HG02973 (cell line): ENCODE measurements around the gene GNAL.
"Not testable (repeated sequence)": the region's sequence is repeated elsewhere in the genome, so short reads cannot be mapped to it uniquely, and the experiment has no call there.

Source experiments
- ATAC-seq: cut with Tn5 transposase; IDR thresholded peaks from one replicate; pipeline ENCODE4 v1.9.1; 2021; ENCODE audit warnings: moderate library complexity; ENCODE audit not compliant: unreplicated experiment

Gene GNAL

DNA sequence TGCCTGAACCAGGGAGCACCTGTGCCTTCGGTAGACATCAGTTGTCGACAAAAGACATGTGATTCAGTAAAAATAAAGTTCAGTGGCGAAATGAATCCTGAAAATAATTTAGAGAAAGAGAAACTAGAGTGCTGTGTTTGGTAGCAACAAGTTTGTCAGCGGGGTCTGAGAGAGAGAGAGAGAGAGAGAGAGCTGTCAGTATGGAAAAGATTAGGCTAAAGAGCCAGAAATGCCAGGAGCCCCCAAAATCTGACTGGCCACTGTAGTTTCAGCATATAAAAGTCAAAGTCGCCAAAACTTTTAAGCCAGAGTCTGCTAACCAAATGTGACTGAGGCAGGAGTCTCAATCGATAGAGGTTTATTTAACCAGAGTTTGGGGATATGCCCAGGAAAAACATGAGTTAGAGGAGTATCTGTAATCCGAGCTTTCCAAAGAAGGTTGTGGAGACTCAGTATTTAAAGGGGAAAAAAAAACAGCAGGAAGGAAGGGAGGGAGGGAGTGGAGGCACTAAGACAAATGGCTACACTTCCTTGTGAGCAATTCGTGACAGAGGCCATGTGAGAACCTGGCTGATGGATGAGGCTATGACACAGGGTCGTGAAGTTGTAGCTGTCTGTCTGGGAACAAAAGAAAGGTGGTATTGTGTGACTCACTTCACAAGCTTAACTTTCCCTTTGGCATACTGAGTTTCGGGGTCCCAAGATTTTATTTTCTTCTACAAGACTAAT is 20.5 kb upstream of the GNAL start:
- ATAC-seq = no peak

DNA sequence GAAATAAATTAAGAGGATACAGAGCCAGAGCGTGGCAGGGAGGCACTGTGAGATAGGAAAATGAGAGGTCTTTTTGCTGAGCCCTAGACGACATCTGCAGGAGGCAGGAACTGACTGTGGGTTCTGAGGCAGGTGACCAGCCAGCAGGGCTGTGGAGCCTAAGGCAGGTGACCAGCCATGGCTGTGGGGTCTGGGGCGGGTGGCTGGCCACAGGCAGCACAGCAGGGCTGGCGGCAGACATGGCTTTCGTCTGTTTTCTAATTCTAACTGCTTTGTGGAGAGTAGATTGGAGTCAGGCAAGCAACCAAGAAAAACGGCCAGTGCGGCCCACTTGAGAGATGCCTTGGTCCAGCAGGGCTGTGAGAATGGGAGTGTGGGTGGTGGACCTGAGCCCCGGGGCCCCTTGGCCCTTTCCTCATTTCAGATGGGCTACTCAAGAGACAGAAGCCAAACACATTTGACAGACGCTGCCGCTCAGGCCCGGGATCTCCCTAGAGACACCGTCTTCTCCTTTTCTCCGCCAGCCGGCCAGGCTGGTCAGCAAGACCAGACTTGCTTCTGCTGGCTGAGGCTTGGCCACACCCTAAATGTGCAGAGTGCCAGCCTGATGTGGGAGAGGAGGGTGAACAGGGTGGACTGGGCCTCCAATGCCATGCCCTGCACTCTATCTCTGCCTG is 19.7 kb upstream of the GNAL start:
- ATAC-seq = no peak

DNA sequence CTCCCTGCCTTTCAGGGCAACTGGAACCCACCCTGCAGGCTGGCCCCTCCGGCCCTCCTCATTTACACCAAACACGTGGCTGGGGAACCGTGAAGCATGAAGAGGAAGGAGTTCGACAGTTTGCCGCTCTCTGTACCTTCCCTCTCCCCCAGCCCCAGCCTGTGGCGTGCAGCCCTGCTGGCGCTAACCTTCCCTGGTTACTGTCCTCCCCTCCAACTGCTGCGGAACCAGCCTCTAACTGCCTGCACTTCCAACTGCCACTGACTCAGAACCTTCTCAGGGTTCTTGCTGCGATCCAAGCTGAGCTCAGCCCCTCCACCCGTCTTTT is 19.2 kb upstream of the GNAL start:
- no peak for ATAC-seq

DNA sequence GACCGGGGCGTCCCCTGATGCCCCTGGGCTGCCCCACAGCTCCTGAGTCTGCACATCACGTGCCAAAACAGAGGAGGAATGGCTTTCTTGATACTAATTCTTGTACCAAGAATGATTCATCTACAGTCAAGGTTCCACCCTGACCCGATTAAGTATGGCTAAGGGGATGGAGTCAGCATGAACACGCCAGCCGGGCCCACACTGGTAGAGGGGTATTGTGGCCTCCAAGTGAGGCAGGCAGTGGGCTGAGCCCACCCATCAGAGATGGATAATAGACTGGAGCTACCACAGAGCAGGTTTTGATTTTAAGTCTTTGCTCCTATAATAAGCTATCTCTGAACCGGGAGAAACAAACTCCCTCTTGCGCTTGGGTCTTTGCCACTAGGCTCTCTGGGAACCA is 17.9 kb upstream of the GNAL start:
- ATAC-seq = no peak

DNA sequence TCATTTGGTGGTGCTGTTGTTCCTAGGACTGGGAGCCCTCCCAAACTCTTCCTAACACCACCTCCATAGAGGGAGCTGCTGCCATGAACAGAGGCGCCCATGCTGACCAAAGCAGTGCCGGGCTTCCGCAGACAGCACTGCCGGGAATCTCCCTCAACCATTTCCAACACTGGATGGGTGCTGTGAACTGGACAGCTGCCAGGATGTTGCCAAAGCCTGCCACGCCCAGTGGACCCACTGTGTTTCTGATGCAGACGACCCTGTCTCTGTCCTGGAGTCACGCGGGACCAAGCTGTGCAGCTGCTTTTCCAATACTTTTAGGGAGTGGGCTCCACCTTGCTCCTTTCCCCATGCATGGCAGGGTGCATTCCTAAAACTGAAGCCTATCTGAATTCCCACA is 16.9 kb upstream of the GNAL start:
- ATAC-seq = no peak

DNA sequence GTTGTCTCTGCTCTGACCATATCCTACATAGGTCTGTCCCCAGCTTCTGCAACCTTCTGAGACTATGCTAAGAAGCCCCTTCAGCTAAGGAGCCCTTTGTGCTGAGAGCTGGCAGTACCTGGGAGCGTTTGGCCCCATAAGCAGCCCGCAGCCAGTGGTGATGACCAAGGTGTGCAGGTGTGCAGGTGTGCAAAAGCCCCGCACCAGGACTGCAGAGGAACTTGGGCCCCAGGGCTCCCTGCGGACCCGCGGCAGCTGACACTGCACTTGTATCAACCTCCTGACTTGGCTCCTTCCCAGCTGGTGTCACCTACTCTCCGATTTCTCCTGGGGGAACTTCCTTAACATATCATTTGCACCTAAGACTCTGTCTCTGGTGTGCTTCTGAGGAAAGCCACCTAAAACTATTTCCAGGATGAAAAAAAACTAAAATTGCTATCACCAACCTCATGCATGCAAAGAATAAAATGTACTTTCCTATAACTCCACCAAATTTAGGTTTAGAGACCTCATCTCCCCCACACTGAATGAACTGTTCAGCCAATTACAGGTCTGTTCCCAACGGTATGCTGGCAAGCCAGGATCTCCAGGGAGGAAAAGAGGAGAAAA is 16.1 kb upstream of the GNAL start:
- ATAC-seq = no peak

DNA sequence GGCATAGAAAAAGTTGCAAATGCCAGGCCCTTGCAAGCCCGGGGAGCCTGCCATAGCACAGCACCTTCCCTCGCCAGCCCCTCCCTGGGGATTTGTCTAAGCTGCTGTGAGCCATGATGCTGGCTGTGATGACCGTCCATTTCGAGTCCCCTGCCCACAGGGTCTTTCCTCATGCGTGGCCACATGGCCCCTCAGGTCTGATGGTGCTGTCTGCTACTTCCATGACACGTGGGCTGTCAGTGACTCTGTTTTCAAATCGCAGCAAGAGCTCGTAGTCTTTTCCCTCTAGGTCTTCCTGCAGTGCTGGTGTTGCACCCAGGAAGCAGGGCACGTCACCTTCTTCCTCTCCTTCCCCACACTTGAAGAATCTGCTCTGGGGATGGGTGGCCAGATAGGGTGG is 15.5 kb upstream of the GNAL start:
- ATAC-seq = no peak

DNA sequence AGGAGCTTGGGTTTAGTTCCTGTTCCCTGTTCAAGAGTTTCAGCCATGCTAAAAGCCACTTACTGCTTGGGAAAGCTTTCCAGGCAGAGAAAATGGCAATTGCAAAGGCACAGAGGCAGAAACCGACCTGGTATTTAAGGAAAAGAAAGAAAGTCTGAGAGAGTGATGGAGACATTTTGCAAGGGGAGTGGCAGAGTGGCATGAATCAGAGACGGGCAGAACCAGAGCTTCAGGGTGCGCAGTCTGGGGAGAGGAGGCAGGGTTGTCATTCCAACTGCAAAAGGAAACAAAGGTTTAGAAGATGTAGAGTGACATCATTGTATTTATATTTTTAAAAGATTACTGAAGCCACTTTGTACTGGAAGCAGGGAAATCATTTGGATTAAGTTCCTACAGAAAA is 14.9 kb upstream of the GNAL start:
- no peak for ATAC-seq

DNA sequence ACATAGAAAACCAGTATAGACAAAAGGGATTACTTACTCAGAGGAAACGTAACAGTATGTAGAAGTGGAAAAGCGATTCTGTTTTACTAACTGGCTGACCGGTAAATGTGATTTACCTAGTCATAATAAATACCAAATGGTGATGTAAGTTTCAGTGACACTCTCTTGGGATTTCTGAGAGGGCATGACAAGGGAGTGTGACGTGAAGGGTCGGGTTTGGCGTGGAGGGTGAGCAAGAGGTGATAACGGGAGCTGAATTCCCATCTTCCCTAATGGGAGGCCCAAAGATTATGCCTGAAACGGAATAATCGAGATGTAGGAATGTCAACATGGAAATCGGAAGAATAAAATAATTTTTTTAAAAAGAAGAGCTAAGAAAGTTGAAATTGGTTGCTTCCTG is 12.7 kb upstream of the GNAL start:
- ATAC-seq = no peak

DNA sequence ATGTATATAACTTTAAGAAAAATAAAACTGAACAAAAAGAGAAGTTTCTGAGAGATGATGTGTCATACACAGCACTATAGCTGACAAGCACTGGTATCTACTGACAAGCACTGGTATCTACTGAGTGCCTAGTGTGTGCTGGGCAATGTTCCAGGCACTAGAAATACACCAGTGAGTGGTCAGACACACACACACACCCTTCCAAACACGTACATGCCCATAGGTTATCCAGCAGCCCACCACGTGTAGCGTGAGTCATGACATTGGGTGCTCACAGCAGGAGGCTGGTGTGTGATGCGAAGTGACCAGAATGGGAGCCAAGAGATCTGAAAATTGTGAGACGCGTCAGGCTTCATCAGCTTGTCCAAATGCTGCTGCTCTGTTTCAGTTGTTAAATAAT is 12.2 kb upstream of the GNAL start:
- ATAC-seq = no peak

DNA sequence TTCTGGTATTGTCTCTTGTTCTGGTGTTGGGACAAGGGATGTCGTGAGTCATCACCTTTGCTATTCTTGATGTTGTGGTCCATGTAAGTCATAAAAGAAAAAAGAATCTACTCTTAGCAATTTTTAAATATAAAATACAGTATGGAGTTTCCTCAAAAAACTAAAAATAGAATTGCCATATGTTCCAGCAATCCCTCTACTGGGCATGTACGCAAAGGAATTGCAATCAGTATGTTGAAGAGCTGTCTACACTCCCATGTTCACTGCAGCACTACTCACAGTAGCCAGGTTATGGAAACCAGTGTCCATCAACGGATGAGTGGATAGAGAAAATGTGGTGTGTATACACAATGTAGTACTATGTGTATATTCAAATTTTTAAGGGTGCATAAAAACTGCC is 10.9 kb upstream of the GNAL start:
- no peak for ATAC-seq

DNA sequence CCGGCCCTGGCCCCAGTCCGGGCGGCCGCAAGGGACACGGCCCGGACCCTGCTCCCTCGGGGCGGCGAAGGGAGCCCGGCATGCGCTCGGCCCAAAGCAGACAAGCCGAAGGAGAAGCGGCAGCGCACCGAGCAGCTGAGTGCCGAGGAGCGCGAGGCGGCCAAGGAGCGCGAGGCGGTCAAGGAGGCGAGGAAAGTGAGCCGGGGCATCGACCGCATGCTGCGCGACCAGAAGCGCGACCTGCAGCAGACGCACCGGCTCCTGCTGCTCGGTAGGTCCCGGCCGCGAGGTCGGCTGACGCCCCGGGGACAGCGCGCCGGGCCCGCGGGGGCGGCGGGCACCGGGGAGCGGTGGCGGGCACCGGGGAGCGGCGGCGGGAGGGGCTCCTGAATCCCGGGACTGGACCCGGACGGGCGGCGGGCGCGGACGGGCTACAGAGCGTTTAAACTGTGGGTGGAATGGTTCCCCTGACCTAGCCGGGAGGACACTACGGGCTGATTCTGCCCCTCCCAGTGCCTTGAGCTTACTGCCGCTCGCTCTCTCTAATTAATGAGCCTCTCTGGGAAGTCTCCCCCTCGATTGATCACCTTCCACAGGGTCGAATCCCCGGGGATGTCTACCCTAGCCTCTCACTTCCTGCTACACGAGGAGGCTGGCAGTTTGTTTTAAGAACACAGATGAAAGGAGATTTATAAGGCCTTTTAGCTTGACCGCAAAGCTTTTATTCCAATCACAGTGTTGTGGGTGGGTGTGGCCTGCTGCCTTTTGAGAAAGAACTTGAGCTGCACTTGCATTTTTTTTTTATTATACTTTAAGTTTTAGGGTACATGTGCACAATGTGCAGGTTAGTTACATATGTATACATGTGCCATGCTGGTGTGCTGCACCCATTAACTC is 853 bp downstream of the GNAL start:
- no peak for ATAC-seq

DNA sequence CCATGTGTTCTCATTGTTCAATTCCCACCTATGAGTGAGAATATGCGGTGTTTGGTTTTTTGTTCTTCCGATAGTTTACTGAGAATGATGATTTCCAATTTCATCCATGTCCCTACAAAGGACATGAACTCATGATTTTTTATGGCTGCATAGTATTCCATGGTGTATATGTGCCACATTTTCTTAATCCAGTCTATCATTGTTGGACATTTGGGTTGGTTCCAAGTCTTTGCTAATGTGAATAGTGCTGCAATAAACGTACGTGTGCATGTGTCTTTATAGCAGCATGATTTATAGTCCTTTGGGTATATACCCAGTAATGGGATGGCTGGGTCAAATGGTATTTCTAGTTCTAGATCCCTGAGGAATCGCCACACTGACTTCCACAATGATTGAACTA is 1.6 kb downstream of the GNAL start:
- ATAC-seq = not testable (repeated sequence)

DNA sequence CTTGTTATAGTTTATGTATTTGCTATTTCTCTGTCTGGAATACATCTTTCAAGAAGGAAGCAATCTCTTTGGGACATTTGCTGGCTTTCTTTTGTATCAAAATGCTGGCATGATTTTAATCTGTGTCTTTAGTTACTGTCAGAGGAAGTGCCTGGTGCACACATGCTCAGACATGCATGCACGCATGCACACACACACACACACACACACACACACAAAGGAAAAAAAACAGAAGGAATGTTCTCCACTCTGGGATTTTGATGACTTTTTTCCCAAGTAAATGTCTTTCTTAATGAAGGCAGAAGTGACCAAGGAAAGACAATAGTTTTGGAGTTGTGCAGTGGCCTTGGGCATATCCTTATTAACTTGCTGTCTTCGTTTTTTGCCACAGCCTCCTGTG is 6.7 kb downstream of the GNAL start:
- ATAC-seq = no peak

DNA sequence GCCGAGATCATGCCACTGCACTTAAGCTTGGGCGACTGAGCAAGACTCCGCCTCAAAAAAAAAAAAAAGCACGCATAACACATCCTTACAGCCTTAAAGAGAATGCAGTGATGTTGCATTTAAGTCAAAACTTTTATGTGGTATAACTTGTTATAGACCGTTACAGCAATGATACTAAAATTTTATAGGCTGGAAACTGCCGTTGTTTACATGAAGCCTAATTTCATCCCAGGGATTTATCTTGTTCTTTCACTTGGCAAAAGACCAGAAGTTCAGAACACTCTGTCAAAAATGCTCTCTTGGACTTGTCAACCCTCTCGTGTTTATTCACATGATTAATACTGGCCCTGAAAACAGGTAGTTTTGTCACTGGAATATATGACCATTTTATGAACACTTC is 7.4 kb downstream of the GNAL start:
- ATAC-seq = no peak

DNA sequence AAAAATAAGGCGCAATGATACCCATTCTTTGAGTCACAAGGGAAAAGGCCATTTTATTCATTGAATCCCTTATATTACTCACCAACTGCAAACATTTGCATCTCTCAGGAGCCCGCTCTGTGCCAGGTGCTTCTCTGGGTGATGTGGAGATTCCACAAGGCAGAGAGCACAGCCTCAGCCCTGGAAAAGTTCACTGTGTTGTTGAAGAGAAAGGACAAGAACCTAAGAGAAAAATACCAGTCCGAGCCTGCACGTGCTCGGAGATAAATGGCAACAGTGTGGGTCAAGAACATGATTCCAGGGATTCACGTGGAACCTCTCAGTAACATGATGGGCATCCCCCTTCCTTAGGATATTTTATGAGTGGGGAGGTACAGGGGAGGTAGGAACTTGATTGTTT is 11.8 kb downstream of the GNAL start:
- ATAC-seq = no peak

DNA sequence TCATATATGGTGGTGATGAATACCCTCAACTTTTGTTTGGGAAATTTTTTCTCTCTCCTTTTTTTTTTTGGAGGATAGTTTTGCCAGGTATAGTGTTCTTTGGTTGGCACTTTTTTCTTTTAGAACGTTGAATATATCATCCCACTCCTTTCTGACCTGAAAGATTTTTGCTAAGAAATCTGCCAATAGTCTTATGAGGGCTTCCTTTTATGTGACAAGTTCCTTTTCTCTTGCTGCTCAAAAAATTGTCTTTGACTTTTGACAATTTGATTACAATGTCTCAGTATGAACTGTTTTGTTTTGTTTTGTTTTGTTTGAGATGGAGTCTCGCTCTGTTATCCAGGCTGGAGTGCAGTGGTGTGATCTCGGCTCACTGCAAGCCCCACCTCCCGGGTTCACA is 21.5 kb downstream of the GNAL start:
- no peak for ATAC-seq

DNA sequence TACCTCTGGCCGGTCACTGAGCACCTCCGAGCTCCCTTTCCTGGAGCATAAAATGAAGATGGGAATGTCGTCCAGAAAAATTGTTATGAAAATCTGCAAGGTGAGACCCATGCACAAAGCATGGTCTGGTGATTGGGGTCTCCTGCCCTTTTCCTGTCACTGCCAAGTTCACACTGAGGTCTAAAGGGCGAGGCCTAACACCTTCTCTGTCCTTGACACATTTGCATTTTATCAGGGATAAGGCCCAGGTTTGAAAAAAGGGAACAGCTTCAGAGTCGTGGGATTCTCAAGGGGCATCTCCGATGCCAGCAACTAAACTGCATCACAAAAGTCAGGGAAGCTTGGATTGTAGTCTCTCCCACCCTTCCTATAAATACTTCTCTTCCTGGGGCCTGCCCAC is 24.7 kb downstream of the GNAL start:
- no peak for ATAC-seq

DNA sequence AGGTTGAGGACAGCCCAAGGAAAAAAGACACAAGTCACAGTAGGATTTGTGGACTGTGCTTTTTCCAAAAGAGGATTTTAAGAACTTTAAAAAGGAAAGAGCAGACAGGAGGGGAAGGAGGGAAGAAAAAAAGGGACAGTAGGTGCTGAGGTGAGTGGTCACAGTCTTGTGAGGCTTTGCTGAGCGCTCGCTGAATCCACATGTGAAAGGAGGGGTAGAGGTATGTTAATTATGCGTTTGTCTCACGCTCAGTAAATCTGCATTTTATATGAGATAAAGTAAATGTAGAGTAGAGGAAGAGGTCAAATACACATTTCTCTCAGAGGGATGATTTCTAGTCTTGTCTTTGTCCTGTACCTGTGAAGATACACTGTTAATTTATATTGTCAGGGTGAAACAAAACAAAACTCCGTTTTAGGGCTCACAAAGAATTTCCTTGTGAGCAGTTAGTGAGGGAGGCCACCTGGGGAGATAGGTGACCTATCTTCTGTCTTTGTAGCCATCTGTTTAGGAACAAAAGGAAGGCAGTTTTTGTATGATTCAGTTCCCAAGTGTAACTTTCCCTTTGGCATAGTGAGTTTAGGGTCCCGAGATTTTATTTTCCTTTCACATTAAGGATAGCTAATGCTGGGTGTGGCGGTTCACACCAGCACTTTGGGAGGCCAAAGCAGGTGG is 25.3 kb downstream of the GNAL start:
- no peak for ATAC-seq

DNA sequence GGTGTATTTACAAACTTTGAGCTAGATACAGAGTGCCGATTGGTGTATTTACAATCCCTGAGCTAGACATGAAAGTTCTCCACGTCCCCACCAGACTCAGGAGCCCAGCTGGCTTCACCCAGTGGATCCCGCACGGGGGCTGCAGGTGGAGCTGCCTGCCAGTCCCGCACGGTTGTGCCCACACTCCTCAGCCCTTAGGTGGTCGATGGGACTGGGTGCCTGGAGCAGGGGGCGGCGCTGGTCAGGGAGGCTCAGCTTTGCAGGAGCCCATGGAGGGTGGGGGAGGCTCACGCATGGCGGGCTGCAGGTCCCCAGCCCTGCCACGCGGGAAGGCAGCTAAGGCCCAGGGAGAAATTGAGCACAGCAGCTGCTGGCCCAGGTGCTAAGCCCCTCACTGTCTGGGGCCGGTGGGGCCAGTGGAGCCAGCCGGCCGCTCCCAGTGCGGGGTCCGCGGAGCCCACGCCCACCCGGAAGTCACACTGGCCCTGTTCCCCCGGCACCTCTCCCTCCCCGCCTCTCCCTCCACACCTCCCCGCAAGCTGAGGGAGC is 27.8 kb downstream of the GNAL start:
- ATAC-seq = not testable (repeated sequence)

DNA sequence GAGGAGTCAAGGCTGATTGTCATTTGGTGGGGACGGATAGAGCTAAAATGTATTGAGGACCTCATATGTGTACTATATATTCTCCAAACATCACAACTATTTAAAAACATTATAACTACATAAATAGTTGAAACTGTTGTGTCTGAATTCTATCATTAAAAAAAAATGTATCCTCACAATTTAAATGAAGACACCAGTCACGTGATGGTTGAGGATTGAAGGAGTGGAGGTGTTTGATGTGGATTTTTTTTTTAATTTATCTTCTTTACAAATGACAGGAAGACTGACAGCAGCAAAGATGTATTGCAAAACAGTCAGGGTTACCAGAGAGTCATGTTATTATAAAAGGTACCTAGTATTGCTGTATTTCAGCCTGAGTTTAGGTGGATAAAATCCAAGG is 30.0 kb downstream of the GNAL start:
- ATAC-seq = no peak
